KMS-11 (cell line): Measurements from ENCODE around the gene GREB1L.
"Not testable (repeated sequence)": the region's sequence is repeated elsewhere in the genome, so short reads cannot be mapped to it uniquely, and the experiment has no call there.

Experiments
- H2AFZ ChIP-seq: fragments of 200-600 bp; sonication (generic); 2 replicates; pipeline ENCODE4 v1.6.1; 2016; ENCODE audit warnings: antibody characterized with exemption, mixed run types, low read depth
- H3K27ac ChIP-seq: fragments of 200-600 bp; sonication (generic); 2 replicates; pipeline ENCODE4 v1.6.1; 2016; ENCODE audit warnings: mild to moderate bottlenecking, mixed run types
- H3K27me3 ChIP-seq: fragments of 200-600 bp; sonication (generic); 2 replicates; pipeline ENCODE4 v1.6.1; 2017; ENCODE audit warnings: mild to moderate bottlenecking, low read depth, mixed run types, moderate library complexity; ENCODE audit not compliant: insufficient read depth
- H3K36me3 ChIP-seq: fragments of 200-600 bp; sonication (generic); 2 replicates; pipeline ENCODE4 v1.6.1; 2017; ENCODE audit warnings: mild to moderate bottlenecking, mixed run types; ENCODE audit not compliant: insufficient read depth
- H3K4me1 ChIP-seq: fragments of 200-600 bp; sonication (generic); 2 replicates; pipeline ENCODE4 v1.6.1; 2016; ENCODE audit warnings: mild to moderate bottlenecking, low read depth, mixed run types; ENCODE audit not compliant: poor library complexity, severe bottlenecking
- H3K4me2 ChIP-seq: fragments of 200-600 bp; sonication (generic); 2 replicates; pipeline ENCODE4 v1.7.0; 2016; ENCODE audit warnings: mild to moderate bottlenecking, mixed run types
- H3K4me3 ChIP-seq: fragments of 200-600 bp; sonication (generic); IDR thresholded peaks from 2 replicates; pipeline ENCODE4 v1.6.1; 2017; ENCODE audit warnings: low read depth, low read length, mixed read lengths; ENCODE audit not compliant: insufficient read depth
- H3K79me2 ChIP-seq: fragments of 200-600 bp; sonication (generic); 2 replicates; pipeline ENCODE4 v1.6.1; 2016; ENCODE audit warnings: low read depth, mixed run types; ENCODE audit not compliant: insufficient read depth
- H3K9ac ChIP-seq: fragments of 200-600 bp; sonication (generic); 2 replicates; pipeline ENCODE4 v1.6.1; 2016; ENCODE audit warnings: mild to moderate bottlenecking, mixed run types
- H4K20me1 ChIP-seq: fragments of 200-600 bp; sonication (generic); 2 replicates; pipeline ENCODE4 v1.6.1; 2016; ENCODE audit warnings: mild to moderate bottlenecking, mixed run types; ENCODE audit not compliant: insufficient read depth
- CTCF ChIP-seq: fragments of 200-600 bp; sonication (generic); conservative IDR thresholded peaks from 2 replicates; pipeline ENCODE4 v1.6.1; 2017; ENCODE audit warnings: low read depth, mild to moderate bottlenecking, antibody characterized with exemption, low read length, moderate library complexity, mixed read lengths

The GREB1L gene

GRCh38 chr18:21275645-21276044 is 33.6 kb downstream of the GREB1L start:
- no peak overlapping the region for H3K9ac ChIP-seq
- H3K79me2 ChIP-seq: no peaks in the 10 kb centered on the region
- H3K4me2 ChIP-seq: no peak overlapping the region
- no peak overlapping the region for H3K27ac ChIP-seq
- TF ChIP-seq CTCF: no peak
- H3K27me3 ChIP-seq: no peaks in the 10 kb centered on the region
- H2AFZ ChIP-seq: no peak overlapping the region
- no peaks in the 10 kb centered on the region for H3K36me3 ChIP-seq
- H4K20me1 ChIP-seq: no peaks in the 10 kb centered on the region
- H3K4me1 ChIP-seq: no peaks in the 10 kb centered on the region
- no peak overlapping the region for H3K4me3 ChIP-seq

GRCh38 chr18:21277578-21277977 is 35.5 kb downstream of the GREB1L start:
- no peaks in the 10 kb centered on the region for H3K27me3 ChIP-seq
- H3K4me3 ChIP-seq: no peak overlapping the region
- H3K4me1 ChIP-seq: no peaks in the 10 kb centered on the region
- no peaks in the 10 kb centered on the region for H4K20me1 ChIP-seq
- no peak overlapping the region for H3K4me2 ChIP-seq
- TF ChIP-seq CTCF: no peak
- H2AFZ ChIP-seq: no peak overlapping the region
- no peaks in the 10 kb centered on the region for H3K36me3 ChIP-seq
- H3K9ac ChIP-seq: no peak overlapping the region
- no peak overlapping the region for H3K27ac ChIP-seq
- H3K79me2 ChIP-seq: no peaks in the 10 kb centered on the region

- not testable (repeated sequence) for H3K4me3 ChIP-seq, H3K4me1 ChIP-seq, H3K9ac ChIP-seq, H3K36me3 ChIP-seq, H3K4me2 ChIP-seq, H3K79me2 ChIP-seq, H3K27ac ChIP-seq, H3K27me3 ChIP-seq, H2AFZ ChIP-seq, H4K20me1 ChIP-seq
Measured at GRCh38 chr18:21278218-21278617, 36.2 kb downstream of the GREB1L start.

- Histone ChIP-seq H3K27me3 (no peaks in the 10 kb centered on the region), H3K36me3 (no peaks in the 10 kb centered on the region), H3K4me2 (no peak overlapping the region), H3K27ac (no peak overlapping the region), H3K9ac (no peak overlapping the region), H3K4me1 (no peaks in the 10 kb centered on the region), H3K4me3 (no peak overlapping the region), H4K20me1 (no peaks in the 10 kb centered on the region), H2AFZ (no peak overlapping the region), H3K79me2 (no peaks in the 10 kb centered on the region)
- TF ChIP-seq CTCF: no peak
Measured at GRCh38 chr18:21281603-21282002, 39.6 kb downstream of the GREB1L start.

- Histone ChIP-seq H3K9ac (no peak overlapping the region), H3K27ac (no peak overlapping the region), H4K20me1 (no peaks in the 10 kb centered on the region), H3K27me3 (no peaks in the 10 kb centered on the region), H3K79me2 (no peaks in the 10 kb centered on the region), H3K36me3 (no peaks in the 10 kb centered on the region), H3K4me2 (no peak overlapping the region), H3K4me3 (no peak overlapping the region), H3K4me1 (no peaks in the 10 kb centered on the region), H2AFZ (no peak overlapping the region)
- TF ChIP-seq CTCF: no peak
Measured at GRCh38 chr18:21284540-21284939, 42.5 kb downstream of the GREB1L start.
